Measurements from ENCODE around the gene NDUFA13. TPM values are rescaled to one million over a fixed set of nuclear protein-coding genes. Genes with fewer than 3 reads are reported as not detected.

NDUFA13 gene
- polyA plus RNA-seq, 1 donor from 2014 or later = 266 TPM

- no peak overlapping the region for H2AFZ ChIP-seq (ENCODE audit: low read depth, low read length)
- no peak overlapping the region for H3K27ac ChIP-seq (ENCODE audit: low read length)
- H3K4me3 ChIP-seq (ENCODE audit: low read length) = no peak overlapping the region
- H3K9me3 ChIP-seq (ENCODE audit: low read length) = no peaks in the 10 kb centered on the region
- no peaks in the 10 kb centered on the region for H3K36me3 ChIP-seq (ENCODE audit: insufficient read depth, low read length)
- no peaks in the 10 kb centered on the region for H3F3A ChIP-seq (ENCODE audit: insufficient read depth, low read length, poor library complexity, severe bottlenecking)
- no peak overlapping the region for H3K4me2 ChIP-seq (ENCODE audit: low read length)
- H3K27me3 ChIP-seq (ENCODE audit: insufficient read depth, low read depth, low read length) = no peaks in the 10 kb centered on the region
- H4K20me1 ChIP-seq (ENCODE audit: insufficient read depth) = no peaks in the 10 kb centered on the region
- no peaks in the 10 kb centered on the region for H3K9me2 ChIP-seq (ENCODE audit: insufficient read depth, low read length)
- TF ChIP-seq MXI1 (conservative IDR thresholded peaks at IDR 0.05; ENCODE audit: poor library complexity, severe bottlenecking) = no peak
- TF ChIP-seq REST (IDR thresholded peaks at IDR 0.05; ENCODE audit: borderline replicate concordance) = no peak
- TF ChIP-seq RAD21 (conservative IDR thresholded peaks at IDR 0.05) = no peak
- TF ChIP-seq SMC3 (conservative IDR thresholded peaks at IDR 0.05; ENCODE audit: poor library complexity) = no peak
- TF ChIP-seq POLR2AphosphoS5 (IDR thresholded peaks at IDR 0.05) = no peak
- TF ChIP-seq TAF1 (IDR thresholded peaks at IDR 0.05; ENCODE audit: low read depth) = no peak
- no peak for TF ChIP-seq EZH2 (IDR thresholded peaks at IDR 0.05; ENCODE audit: borderline replicate concordance, insufficient read depth, low read length, poor library complexity, severe bottlenecking)
- no peak for TF ChIP-seq EP300 (conservative IDR thresholded peaks at IDR 0.05; ENCODE audit: poor library complexity, severe bottlenecking)
- TF ChIP-seq, protein P1, sequence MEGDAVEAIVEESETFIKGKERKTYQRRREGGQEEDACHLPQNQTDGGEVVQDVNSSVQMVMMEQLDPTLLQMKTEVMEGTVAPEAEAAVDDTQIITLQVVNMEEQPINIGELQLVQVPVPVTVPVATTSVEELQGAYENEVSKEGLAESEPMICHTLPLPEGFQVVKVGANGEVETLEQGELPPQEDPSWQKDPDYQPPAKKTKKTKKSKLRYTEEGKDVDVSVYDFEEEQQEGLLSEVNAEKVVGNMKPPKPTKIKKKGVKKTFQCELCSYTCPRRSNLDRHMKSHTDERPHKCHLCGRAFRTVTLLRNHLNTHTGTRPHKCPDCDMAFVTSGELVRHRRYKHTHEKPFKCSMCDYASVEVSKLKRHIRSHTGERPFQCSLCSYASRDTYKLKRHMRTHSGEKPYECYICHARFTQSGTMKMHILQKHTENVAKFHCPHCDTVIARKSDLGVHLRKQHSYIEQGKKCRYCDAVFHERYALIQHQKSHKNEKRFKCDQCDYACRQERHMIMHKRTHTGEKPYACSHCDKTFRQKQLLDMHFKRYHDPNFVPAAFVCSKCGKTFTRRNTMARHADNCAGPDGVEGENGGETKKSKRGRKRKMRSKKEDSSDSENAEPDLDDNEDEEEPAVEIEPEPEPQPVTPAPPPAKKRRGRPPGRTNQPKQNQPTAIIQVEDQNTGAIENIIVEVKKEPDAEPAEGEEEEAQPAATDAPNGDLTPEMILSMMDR (IDR thresholded peaks at IDR 0.05; ENCODE audit: poor library complexity, severe bottlenecking) = no peak
- H3K79me2 ChIP-seq (replicated peaks; ENCODE audit: insufficient read depth, low read length) = no peaks in the 10 kb centered on the region
- H3K9ac ChIP-seq (ENCODE audit: low read length) = no peak overlapping the region
Measured at GRCh38 chr19:19499272-19499995, 16.6 kb upstream of the NDUFA13 start.

DNA sequence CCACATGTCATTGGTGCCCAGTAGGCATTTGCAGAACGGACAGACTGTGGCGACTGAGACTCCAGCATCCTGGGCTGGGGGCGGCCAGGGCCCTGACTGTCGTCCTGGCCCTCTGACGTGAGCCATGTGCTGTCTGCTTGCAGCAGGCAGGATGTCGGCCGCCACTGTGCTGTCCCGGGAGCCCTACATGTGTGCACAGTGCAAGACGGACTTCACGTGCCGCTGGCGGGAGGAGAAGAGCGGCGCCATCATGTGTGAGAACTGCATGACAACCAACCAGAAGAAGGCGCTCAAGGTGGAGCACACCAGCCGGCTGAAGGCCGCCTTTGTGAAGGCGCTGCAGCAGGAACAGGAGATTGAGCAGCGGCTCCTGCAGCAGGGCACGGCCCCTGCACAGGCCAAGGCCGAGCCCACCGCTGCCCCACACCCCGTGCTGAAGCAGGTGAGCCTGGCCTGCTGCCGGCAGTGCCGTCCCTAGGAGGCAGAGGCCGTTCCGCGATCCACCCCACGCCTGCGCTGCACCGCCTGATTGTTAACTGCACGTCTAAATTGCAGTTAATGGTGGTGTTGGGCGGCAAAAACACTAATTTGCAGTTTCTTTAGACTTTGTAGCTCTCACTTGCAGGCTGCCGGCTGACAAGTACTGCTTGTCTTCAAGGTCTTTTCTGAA, 14.9 kb upstream of the NDUFA13 start:
- Histone ChIP-seq H3K9me2 (ENCODE audit: insufficient read depth, low read length) (no peaks in the 10 kb centered on the region), H3K36me3 (ENCODE audit: insufficient read depth, low read length) (peaks cover 5% of the 10 kb centered on the region), H3K27me3 (ENCODE audit: insufficient read depth, low read depth, low read length) (no peaks in the 10 kb centered on the region), H3F3A (ENCODE audit: insufficient read depth, low read length, poor library complexity, severe bottlenecking) (no peaks in the 10 kb centered on the region), H3K27ac (ENCODE audit: low read length) (no peak overlapping the region), H3K79me2 (replicated peaks; ENCODE audit: insufficient read depth, low read length) (no peaks in the 10 kb centered on the region), H2AFZ (ENCODE audit: low read depth, low read length) (no peak overlapping the region), H3K4me3 (ENCODE audit: low read length) (no peak overlapping the region), H3K9ac (ENCODE audit: low read length) (no peak overlapping the region), H3K4me2 (ENCODE audit: low read length) (no peak overlapping the region), H4K20me1 (ENCODE audit: insufficient read depth) (no peaks in the 10 kb centered on the region), H3K9me3 (ENCODE audit: low read length) (no peaks in the 10 kb centered on the region)
- TF ChIP-seq EZH2 (IDR thresholded peaks at IDR 0.05; ENCODE audit: borderline replicate concordance, insufficient read depth, low read length, poor library complexity, severe bottlenecking) (no peak), POLR2AphosphoS5 (IDR thresholded peaks at IDR 0.05) (no peak), MXI1 (conservative IDR thresholded peaks at IDR 0.05; ENCODE audit: poor library complexity, severe bottlenecking) (no peak), REST (IDR thresholded peaks at IDR 0.05; ENCODE audit: borderline replicate concordance) (no peak), EP300 (conservative IDR thresholded peaks at IDR 0.05; ENCODE audit: poor library complexity, severe bottlenecking) (no peak), TAF1 (IDR thresholded peaks at IDR 0.05; ENCODE audit: low read depth) (no peak), SMC3 (conservative IDR thresholded peaks at IDR 0.05; ENCODE audit: poor library complexity) (no peak), RAD21 (conservative IDR thresholded peaks at IDR 0.05) (no peak)
- TF ChIP-seq, protein P1 (IDR thresholded peaks at IDR 0.05; ENCODE audit: poor library complexity, severe bottlenecking) = no peak
